ENCODE results near the gene ANO7. TPM values are rescaled to one million over a fixed set of nuclear protein-coding genes. Genes with fewer than 3 reads are reported as not detected.

ANO7 gene
- total RNA-seq, 1 experiment from 2014 or later: 4.1 TPM

DNA sequence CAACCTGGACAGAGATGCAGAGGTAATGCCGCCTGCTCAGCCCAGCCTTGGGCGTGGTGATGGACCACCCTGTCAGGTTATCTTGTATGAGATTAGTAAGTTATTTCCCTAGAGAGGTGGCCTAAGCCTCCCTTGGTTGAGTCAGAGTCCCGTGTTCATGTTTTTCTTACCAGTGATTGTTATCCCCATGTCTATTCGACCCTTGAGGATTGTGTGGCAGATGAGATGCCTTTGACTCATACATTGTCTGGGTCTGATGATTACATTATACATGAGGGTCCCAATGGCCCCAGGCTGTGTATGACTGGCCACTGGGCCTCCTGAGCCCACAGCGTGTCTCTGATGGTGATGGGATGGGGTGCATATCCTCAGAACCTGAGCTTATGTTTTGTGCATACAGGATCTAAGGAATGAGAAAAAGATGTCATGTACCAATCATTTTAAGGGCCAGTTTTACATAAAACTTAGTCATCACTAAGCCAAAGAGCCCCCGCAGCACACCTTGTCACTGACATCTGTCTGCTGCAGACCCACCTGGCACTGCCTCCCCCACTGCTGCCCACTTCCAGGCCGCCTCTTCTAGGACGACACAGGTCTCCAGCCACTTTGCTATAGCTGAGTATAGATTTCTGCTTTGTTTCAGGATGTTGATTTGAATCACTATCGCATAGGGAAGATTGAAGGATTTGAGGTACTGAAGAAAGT, 30.5 kb upstream of the ANO7 start:
- CTCF ChIA-PET: no interaction called here
- Histone ChIP-seq H3K9me3 (no peaks in the 10 kb centered on the region), H3K27me3 (replicated peaks; ENCODE audit: control insufficient read depth, insufficient read depth, low read length) (no peaks in the 10 kb centered on the region), H3K4me3 (ENCODE audit: low read depth, low read length) (no peak overlapping the region), H3K4me1 (no peaks in the 10 kb centered on the region), H3K36me3 (ENCODE audit: control insufficient read depth, insufficient read depth, low read length) (no peaks in the 10 kb centered on the region)
- H3K4me3 Mint-ChIP-seq (ENCODE audit: unreplicated experiment): no peak overlapping the region
- POLR2A ChIA-PET: no interaction called here
- no peak for DNase-seq
- no TSS peak for BruUV-seq (replicated peaks)
- no peaks in the 10 kb centered on the region for H3K36me3 Mint-ChIP-seq (ENCODE audit: insufficient read depth, unreplicated experiment)
- TF ChIP-seq, protein P1, sequence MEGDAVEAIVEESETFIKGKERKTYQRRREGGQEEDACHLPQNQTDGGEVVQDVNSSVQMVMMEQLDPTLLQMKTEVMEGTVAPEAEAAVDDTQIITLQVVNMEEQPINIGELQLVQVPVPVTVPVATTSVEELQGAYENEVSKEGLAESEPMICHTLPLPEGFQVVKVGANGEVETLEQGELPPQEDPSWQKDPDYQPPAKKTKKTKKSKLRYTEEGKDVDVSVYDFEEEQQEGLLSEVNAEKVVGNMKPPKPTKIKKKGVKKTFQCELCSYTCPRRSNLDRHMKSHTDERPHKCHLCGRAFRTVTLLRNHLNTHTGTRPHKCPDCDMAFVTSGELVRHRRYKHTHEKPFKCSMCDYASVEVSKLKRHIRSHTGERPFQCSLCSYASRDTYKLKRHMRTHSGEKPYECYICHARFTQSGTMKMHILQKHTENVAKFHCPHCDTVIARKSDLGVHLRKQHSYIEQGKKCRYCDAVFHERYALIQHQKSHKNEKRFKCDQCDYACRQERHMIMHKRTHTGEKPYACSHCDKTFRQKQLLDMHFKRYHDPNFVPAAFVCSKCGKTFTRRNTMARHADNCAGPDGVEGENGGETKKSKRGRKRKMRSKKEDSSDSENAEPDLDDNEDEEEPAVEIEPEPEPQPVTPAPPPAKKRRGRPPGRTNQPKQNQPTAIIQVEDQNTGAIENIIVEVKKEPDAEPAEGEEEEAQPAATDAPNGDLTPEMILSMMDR (IDR thresholded peaks at IDR 0.05; ENCODE audit: insufficient read depth in 1 of 2, low read depth in 1 of 2, low read length in 1 of 2, severe bottlenecking in 1 of 2, unreplicated experiment in 1 of 2): no peak
- H3K9me3 Mint-ChIP-seq (ENCODE audit: unreplicated experiment): no peaks in the 10 kb centered on the region
- intact Hi-C loops (cut with micrococcal nuclease; ENCODE audit: unreplicated experiment): no loop called here
- no peak overlapping the region for H3K27ac Mint-ChIP-seq (ENCODE audit: unreplicated experiment)
- H3K4me1 Mint-ChIP-seq (ENCODE audit: low read depth, unreplicated experiment): no peaks in the 10 kb centered on the region
- H3K27me3 Mint-ChIP-seq (ENCODE audit: insufficient read depth, unreplicated experiment): no peaks in the 10 kb centered on the region

DNA sequence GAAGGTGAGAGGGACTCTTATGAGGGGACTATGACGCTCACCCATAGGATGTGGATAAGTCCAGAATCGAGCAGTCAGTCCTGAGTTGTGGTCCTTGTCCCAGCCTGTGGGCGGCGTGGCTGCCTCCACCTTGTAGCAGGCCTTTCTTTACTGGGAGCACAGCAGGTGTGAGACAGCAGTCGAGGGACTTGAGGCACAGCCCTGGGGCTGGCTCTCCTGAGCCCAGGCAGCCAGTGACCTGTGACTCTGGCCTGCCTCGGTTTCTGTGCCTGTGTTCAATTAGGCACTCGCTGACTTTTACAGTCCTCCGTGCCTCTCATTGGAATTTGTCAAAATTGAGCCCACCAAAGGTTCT, 30.0 kb upstream of the ANO7 start:
- no peak overlapping the region for H3K4me3 ChIP-seq (ENCODE audit: low read depth, low read length)
- ChIA-PET CTCF (no interaction called here), POLR2A (no interaction called here)
- DNase-seq: no peak
- H3K9me3 Mint-ChIP-seq (ENCODE audit: unreplicated experiment): no peaks in the 10 kb centered on the region
- no peaks in the 10 kb centered on the region for H3K4me1 ChIP-seq
- no TSS peak for BruUV-seq (replicated peaks)
- TF ChIP-seq, protein P1 (IDR thresholded peaks at IDR 0.05; ENCODE audit: insufficient read depth in 1 of 2, low read depth in 1 of 2, low read length in 1 of 2, severe bottlenecking in 1 of 2, unreplicated experiment in 1 of 2): no peak
- H3K27me3 ChIP-seq (replicated peaks; ENCODE audit: control insufficient read depth, insufficient read depth, low read length): no peaks in the 10 kb centered on the region
- H3K27me3 Mint-ChIP-seq (ENCODE audit: insufficient read depth, unreplicated experiment): no peaks in the 10 kb centered on the region
- H3K36me3 Mint-ChIP-seq (ENCODE audit: insufficient read depth, unreplicated experiment): no peaks in the 10 kb centered on the region
- no peaks in the 10 kb centered on the region for H3K4me1 Mint-ChIP-seq (ENCODE audit: low read depth, unreplicated experiment)
- no peak overlapping the region for H3K4me3 Mint-ChIP-seq (ENCODE audit: unreplicated experiment)
- no peaks in the 10 kb centered on the region for H3K36me3 ChIP-seq (ENCODE audit: control insufficient read depth, insufficient read depth, low read length)
- intact Hi-C loops (cut with micrococcal nuclease; ENCODE audit: unreplicated experiment): no loop called here
- H3K9me3 ChIP-seq: no peaks in the 10 kb centered on the region
- H3K27ac Mint-ChIP-seq (ENCODE audit: unreplicated experiment): no peak overlapping the region

DNA sequence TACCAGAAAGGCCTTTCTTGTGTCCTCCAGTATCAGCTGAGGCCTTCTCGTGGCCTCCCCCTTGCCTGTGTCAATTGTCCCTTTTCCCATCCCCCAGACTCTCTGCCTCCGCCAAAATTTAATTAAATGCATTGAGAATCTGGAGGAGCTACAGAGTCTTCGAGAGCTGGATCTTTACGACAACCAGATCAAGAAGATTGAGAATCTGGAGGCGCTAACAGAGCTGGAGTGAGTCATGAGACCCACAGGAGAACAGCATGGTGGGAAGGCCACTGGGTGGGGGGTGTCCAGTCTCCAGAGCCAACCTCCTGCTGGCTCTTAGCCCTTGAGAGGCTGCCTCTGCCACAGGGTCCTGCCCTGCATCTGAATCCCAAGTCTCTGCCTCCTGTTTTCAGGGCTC, 29.4 kb upstream of the ANO7 start:
- H3K27ac Mint-ChIP-seq (ENCODE audit: unreplicated experiment): no peak overlapping the region
- no TSS peak for BruUV-seq (replicated peaks)

More for the DNA sequence above, 29.4 kb upstream of the ANO7 start:
- Histone ChIP-seq H3K27me3 (replicated peaks; ENCODE audit: control insufficient read depth, insufficient read depth, low read length) (no peaks in the 10 kb centered on the region), H3K36me3 (ENCODE audit: control insufficient read depth, insufficient read depth, low read length) (no peaks in the 10 kb centered on the region), H3K4me1 (no peaks in the 10 kb centered on the region), H3K4me3 (ENCODE audit: low read depth, low read length) (no peak overlapping the region), H3K9me3 (no peaks in the 10 kb centered on the region)
- intact Hi-C loops (cut with micrococcal nuclease; ENCODE audit: unreplicated experiment): no loop called here
- no peaks in the 10 kb centered on the region for H3K4me1 Mint-ChIP-seq (ENCODE audit: low read depth, unreplicated experiment)
- H3K27me3 Mint-ChIP-seq (ENCODE audit: insufficient read depth, unreplicated experiment): no peaks in the 10 kb centered on the region
- no peaks in the 10 kb centered on the region for H3K9me3 Mint-ChIP-seq (ENCODE audit: unreplicated experiment)
- POLR2A ChIA-PET: no interaction called here
- DNase-seq: no peak
- no peaks in the 10 kb centered on the region for H3K36me3 Mint-ChIP-seq (ENCODE audit: insufficient read depth, unreplicated experiment)
- H3K4me3 Mint-ChIP-seq (ENCODE audit: unreplicated experiment): no peak overlapping the region
- CTCF ChIA-PET: no interaction called here
- TF ChIP-seq, protein P1 (IDR thresholded peaks at IDR 0.05; ENCODE audit: insufficient read depth in 1 of 2, low read depth in 1 of 2, low read length in 1 of 2, severe bottlenecking in 1 of 2, unreplicated experiment in 1 of 2): no peak

All from Caco-2 (cell line).